ENCODE data around the gene EIF1AD. TPM values are rescaled to one million over a fixed set of nuclear protein-coding genes. Genes with fewer than 3 reads are reported as not detected.
A peak's percentile ranks its signal among the peaks of the same experiment; 100 is the strongest.

The EIF1AD gene
- total RNA-seq, 1 donor from 2014 or later = 21.7 TPM

DNA sequence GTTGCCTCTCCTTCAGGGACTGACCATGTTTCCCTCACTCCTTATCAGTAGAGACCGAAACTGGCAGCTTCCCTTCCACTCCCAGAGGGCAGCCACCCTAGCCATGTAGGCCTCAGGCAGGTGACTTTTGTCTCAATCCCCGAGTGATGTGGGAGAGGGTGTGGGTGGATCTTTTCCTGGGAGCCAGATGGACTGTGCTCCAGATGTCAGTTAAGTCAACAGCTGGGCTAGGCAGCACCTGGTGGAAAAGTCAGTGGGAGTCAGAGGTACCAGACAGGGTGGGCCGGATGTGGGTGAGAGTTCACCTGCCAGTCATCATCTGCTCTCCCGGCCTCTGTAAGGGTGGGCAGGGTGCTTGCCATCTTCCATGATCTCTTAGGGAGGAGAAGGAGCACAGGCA, 2.2 kb upstream of the EIF1AD start:
- no peak for DNase-seq (ENCODE audit: low read depth in 2 of 2)

DNA sequence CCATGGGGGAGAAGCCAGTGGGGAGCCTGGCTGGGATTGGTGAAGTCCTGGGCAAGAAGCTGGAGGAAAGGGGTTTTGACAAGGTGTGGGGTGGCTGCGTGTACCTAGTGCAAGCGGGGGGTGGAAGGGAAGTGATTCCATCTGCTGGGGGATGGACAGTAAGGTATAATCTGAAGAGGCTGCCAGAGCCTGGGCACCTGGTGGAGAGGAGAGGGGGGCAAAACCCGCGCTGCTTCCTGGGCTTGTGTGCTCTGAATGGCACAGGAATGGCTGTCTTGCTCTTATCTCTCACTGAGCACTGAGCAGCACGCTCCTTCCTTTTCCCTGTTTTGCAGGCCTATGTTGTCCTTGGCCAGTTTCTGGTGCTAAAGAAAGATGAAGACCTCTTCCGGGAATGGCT, 1.3 kb upstream of the EIF1AD start:
- no peak for DNase-seq (ENCODE audit: low read depth in 2 of 2)

DNA sequence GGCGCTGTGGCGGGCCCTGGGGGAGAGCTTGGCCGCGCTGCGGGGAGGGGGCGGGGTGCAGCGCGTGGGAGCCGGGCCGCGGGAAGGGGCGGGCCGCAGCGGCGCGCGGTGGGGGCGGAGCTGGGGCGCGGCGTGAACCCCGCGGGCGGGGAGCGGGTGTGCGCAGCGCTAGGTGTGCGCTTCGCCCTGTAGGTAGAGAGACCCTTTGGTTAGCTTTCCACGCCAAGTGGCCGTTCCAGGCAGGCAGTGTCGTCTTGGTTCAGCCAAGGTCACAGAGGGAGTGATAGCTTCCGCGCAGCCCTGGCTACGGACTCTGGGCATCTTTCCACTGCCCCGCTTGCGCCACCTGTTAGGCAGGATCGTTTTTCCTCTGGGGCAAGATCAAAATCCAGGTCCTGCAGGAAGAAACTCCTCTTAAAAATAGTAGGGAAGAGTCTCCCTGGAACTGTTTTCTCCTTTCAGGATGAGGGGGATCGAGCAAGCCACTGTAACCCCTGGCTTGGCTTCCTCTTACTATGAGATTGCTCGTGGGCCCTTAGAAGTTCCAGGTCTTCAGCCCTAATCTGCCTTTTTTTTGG, 780 bp upstream of the EIF1AD start:
- peak in 1 of 2 donors; percentile 21 for DNase-seq (ENCODE audit: low read depth in 2 of 2)

DNA sequence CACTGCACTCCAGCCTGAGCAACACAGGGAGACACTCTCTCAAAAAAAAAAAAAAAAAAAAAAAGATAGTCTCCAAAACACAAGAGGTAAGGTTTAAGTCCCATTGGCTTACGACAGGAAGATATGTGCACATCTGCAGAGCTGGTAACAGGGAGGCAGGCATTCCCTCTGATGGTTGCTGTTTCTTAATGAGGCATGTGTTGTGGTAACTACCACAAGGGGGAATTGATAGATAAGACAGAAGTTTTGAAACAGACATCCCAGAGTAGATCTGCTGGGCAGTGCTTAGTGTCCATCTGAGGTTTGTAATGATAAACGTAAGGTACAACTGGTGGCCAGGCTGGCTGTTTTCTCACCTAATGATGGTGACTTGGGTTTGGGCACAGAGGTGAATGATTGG, 4.7 kb downstream of the EIF1AD start:
- no peak for DNase-seq (ENCODE audit: low read depth in 2 of 2)

DNA sequence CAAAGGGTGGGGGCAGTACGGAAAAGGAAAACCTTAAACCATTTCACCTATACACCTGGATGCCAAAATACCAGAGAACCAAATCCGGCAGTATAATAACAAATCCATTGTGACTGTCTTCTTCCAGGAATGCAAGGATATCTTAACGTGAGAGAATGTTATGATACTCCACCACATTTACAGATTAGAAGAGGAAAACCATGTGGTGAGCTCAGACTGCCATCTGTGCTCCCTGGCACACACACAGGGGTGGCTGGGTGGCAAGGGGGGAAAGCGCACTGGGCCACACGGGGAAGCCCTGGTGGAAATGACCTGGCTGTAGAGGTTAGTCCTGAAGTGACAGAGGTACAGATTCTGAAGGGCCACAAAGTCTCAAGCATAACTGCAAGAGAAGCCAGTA, 9.9 kb downstream of the EIF1AD start:
- DNase-seq (ENCODE audit: low read depth in 2 of 2) = no peak

DNA sequence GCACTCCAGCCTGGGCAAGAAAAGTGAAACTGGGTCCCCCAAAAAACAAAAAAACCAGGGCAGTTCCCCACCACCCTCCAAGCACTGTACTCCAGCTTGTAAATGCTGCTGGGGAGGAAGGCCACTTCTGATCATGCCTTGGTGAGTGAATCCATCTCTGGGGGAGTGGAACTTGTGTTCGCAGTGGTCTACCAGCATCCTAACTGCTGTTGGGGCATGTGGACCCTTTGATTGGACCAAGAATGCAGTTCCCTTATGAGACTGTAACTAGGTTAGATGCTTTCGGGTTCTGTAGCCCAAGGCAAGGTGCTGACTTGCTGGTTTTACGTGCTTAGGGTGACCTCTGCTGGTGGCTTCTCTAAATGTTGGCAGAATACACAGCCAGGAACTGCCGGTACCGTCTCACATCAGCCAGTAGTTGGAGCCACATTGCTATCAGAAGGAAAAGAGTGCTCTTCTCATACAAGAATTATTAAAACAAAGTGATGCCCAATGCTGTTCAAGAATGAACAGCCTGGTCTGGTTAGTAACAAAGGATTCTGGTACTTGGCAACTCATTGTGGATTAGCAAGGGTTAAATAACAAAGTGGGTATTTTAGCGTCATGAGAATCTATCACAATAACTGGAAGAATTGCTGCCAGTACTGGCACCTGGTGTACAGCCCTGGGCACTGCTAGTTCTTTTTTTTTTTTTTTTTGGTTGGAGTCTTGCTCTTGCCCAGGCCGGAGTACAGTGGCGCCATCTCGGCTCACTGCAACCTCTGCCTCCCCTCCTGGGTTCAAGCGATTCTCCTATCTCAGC, 13.0 kb downstream of the EIF1AD start:
- peak; percentile 95 to 96 for DNase-seq (ENCODE audit: low read depth in 2 of 2)

DNA sequence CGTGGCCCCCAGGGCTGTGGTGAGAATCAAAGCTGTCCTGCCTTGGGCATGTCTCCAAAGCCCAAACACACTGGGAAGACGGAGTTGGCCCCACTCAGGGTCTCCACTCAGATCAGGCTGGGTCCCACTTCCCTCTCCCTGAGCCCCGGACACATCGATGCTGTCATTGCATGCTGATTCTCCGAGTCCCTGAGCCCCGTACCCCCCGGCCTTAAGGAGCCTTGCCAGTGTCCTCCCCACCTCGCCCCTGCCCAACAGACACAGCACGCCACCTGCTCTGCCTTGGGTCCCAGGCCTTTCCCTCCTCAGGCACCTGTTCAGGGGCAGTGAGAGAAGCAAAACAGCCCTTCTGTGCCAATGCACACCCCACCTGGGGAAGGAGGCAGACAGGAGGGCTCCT, 14.6 kb downstream of the EIF1AD start:
- DNase-seq (ENCODE audit: low read depth in 2 of 2) = no peak

DNA sequence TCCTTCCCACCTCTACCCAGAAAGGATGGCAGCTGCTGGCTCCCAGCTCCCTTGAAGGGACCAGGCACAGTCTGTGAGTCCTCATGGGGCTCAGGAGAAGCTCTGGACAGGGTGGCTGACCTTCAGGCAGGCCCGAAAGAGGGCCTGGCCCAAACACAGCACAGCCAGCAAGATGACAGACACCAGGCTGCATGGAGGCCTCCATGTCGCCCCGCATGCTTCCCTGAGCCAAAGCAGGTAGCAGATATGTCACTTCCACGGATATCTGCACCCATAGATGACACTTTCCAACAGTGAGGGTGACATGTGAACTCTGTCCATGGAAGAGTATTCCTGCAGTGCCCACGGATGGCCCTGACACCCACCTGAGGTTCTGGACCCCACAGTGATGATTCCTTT, 18.4 kb downstream of the EIF1AD start:
- no peak for DNase-seq (ENCODE audit: low read depth in 2 of 2)

DNA sequence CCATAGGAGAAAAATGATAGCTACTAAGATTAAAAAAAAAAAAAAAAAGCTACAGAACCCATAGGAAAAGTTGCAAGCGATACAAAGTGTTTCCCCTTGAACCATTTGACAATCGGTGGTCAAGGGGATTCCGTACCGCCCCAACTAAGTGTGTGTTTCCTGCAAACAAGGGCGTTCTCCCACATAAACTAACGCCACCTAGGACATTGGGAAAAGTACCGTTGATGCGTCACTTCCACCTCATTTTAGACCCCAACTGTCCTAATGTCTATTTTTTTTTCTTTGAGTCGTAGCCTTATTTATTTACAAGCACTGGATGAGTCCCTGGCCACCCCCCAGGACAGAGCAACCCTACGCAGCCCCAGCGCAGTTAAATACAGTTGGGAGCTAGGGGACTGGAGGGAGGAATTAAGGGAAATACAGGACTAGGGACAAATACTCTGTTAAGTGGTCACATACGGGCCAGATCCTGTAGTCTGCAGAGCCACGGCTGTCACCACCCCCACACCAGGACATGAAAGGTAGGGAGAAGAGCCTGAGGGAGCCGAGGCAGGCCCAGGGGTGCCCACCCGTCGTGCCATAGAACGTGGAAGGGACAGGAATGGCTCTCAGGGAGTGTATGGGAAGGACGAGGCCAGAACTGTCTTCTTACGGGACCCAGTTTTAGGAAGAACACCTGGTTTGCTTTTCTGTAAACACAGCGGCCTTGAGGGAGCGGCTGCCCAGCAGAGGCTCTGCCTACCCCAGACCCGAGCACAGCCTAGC, 19.0 kb downstream of the EIF1AD start:
- DNase-seq (ENCODE audit: low read depth in 2 of 2) = no peak

DNA sequence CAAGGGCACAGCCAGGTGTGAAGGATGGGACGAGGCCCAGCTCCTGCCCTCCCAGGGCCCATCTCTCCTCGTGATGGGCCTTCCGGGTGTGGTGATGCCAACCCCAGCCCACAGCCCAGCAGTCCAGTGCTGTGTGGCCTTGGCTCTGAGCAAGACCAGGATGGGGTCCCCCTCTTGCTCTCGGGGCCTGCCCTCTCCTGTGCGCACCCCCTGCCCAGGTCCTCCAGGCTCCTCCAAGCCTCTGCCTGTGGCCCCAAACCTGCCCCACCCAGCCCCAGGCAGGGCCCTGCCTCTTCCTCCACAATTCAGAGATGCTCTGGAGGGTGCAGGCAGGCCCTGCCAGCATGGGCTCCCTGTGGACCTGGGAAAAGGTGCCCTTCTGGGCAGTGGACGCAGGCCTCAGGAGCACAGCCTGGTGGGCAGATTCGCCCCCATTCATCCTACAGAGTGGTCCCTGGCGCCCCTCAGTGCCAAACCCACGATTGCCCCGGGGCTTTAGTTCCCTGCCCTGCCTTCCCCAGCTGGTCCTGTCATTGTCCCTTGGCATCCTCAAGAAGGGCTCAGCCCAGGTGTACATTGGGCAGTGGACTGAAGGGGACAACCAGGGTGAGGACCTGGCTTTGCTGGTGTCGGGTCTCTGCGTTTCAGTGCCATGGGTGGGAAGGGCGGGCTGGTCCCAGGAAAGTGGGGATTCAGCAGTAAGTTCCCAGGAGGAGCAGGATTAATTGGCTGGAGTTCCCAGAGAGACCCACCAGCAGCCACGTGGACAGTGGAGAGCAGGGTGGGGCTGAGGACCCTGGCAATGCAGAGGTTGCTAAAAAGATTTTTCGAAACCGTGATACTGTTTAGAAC, 19.8 kb downstream of the EIF1AD start:
- no peak for DNase-seq (ENCODE audit: low read depth in 2 of 2)

DNA sequence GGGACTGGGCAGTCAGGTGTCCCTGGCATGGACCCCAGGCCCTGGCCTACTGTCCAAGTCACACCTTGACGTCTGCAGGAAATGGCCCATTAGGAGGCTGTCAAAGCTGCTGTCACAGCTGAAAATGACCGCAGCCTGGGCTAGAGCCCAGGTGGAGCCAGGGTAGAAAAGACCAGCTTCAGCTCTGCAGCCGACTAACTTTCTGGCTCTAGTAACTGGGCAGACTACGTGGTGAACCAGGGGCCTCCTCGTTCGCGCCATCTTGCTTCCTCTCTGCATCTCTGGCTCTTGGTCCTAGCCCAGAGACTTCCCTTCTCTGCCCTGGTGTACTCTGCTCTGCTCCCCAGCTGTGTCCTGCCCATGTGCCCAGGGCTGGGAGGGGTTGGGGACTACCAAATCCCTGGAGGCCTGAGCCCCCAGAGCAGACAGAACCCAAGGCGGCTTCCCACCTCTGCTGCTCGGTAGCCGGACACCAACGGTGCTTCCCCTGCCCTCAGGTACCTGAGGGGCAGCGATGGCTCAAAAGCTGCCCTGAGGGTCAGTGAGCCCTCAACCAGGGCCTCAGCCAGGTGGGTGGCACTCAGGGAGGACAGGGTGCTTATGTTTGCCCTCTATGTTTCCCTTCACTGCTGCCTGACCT, 20.7 kb downstream of the EIF1AD start:
- DNase-seq (ENCODE audit: low read depth in 2 of 2) = no peak

DNA sequence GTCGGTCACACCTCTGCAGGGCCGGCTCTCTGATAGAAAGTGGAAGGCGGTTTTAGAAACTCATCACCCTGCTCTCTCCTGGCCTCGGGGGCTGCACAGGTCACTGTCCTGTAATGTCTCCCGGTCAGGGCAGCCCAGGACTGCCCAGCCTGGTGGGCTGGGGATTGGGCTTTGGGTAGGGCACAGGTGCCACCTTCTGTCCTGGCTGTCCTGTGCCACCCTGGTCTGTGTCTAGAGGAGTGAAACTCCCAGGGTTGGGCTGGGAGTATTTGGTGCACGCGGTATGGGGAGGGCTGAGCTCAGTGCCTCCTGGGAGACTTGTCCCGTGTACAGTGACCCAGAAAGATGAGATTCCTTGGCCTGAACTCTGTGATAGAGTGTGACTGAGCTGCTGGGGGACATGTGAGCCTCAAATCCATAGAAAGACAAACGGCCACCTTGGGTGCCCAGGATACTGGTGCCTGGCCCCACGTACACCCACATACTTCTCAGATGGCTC, 22.6 kb downstream of the EIF1AD start:
- no peak for DNase-seq (ENCODE audit: low read depth in 2 of 2)

DNA sequence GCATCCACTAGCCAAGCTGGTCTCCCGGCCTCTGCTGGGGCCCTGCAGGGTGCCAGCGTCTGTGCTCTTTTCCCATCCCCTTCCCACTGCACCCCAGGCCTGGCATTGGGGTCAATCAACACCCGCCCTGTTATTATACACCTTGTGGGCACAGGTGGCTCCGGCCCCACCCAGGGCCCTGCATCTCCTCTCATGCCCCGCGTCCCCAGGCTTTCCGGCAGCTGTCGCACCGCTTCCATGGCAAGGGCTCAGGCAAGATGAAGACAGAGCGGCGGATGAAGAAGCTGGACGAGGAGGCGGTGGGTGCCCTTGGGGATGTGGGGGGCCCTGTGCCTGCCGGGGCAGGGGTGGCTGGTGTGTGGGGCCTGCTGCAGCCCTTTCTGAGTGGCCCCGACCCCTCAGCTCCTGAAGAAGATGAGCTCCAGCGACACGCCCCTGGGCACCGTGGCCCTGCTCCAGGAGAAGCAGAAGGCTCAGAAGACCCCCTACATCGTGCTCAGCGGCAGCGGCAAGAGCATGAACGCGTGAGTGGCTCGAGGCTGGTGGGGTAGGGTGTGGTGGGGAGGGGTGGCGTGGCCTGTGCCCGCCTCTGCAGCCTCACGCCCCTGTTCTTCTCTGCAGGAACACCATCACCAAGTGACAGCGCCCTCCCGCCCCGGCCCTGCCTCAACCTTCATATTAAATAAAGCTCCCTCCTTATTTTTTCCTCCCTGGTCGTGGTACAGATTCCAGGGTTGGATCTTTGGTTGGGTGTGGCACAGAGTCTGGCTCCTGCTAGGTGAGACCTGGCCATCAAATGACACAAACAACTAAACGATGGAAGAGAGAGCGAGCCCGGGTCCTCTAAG, 23.3 kb downstream of the EIF1AD start:
- no peak for DNase-seq (ENCODE audit: low read depth in 2 of 2)

DNA sequence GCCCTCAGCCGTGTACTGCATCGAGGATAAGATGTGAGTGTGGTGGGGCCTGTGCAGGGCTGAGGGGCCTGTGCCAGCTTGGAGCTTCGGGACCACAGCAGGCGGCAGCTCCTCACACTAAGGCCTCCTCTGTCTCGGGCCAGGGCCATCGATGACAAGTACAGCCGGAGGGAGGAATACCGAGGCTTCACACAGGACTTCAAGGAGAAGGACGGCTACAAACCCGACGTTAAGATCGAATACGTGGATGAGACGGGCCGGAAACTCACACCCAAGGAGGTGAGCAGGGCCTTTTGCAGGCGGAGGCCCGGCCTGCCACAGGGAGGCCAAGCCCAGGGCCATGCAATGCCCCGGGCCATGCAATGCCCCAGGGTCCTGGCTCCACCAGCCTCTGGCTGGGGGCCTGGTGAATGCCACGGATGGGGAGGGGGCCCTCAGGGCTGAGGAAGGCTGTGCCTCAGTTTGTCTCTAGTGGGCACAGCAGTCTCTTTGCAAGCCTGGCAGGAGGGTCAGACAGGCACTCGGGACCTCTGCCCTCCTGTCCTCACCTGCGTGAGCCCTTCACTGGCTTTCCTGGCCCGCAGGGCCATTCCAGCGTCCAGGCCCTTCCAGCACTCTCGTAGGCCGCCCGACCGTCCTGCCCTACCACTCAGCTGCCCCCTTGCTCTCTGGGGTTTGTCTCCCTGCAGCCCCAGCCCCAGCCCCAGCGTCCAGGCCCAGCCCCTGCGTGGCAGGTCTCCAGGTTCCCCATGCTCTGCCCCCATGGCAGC, 24.2 kb downstream of the EIF1AD start:
- DNase-seq (ENCODE audit: low read depth in 2 of 2) = no peak

DNA sequence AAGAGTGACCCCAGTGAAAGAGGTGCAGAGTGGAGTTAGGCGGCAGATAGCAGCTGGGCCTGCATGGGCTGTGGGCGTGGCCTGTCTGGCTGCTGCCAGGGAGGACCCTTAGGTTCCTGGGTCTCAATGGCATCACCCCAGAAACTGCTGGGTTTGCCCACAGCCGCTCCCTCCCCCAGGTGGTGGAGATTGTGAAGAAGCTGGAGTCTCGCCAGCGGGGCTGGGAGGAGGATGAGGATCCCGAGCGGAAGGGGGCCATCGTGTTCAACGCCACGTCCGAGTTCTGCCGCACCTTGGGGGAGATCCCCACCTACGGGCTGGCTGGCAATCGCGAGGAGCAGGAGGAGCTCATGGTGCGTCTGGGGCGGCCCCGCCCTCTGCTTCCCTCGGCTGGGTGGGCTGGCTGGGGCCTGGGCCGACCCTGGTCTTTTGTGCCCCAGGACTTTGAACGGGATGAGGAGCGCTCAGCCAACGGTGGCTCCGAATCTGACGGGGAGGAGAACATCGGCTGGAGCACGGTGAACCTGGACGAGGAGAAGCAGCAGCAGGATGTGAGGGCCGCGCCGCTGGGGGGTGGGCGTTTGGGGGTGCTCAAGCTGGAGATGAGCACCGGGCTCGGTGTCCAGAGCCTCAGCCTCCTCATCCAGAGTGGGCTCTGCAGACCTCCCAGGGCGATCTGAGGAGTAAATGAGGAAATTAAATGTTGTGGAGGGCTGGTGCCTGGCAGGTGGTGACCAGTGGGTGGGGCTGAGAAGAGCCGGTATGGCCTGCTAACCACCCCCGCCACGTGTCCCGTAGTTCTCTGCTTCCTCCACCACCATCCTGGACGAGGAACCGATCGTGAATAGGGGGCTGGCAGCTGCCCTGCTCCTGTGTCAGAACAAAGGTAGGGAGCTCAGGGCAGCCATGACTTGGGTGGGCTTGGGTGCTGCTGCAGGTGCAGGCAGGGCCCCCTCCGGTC, 25.5 kb downstream of the EIF1AD start:
- no peak for DNase-seq (ENCODE audit: low read depth in 2 of 2)

DNA sequence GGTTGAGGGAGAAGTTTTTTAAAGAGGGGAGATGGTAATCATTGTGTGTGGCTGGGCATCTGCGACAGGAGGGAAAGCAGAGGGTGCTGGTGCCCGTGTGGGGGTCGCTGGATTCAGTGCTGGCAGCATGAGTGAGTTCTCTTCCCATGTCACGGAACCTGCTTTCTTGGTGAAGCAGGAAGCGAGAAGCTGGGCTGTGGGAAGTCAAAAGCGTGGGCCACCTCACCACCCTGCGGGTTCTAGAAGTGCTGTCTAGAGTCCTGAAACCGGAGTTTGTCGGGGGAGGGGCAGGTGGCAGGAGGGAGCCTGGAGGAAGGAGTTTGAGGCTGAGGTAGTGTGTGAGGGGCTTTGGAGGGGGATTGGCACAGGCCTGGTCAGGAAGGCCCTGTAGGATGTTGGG, 26.2 kb downstream of the EIF1AD start:
- DNase-seq (ENCODE audit: low read depth in 2 of 2) = no peak

DNA sequence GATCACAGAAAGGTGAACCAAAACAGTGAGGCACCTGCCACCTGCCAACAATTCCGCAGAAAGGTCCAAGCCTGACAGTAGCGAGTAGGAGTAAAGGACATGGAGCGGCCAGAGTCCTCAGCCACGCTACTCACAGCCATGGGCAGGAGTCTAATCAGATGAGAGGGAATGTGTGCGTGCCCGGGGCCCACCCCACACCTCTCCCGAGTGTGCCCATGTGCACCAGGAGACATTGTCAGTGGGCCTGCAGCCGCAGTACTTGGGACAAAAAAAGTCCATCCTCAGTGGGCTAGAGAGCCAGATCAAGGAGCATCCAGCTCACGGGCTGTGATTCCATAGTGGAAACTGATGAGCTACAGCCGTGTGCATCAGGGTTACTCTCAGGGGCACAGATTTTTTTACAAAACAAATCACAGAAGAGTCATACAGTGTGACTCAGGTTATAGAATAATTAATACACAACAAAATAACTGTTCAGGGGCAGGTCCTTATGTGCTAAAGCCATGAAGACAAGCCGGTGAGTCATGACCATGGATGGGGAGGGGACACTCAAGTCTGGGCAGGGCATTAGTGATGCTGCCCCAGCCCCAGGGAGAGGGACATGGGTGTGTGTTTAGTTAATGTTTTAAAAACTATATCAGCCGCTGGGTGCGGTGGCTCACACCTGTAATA, 28.4 kb downstream of the EIF1AD start:
- DNase-seq (ENCODE audit: low read depth in 2 of 2) = no peak

DNA sequence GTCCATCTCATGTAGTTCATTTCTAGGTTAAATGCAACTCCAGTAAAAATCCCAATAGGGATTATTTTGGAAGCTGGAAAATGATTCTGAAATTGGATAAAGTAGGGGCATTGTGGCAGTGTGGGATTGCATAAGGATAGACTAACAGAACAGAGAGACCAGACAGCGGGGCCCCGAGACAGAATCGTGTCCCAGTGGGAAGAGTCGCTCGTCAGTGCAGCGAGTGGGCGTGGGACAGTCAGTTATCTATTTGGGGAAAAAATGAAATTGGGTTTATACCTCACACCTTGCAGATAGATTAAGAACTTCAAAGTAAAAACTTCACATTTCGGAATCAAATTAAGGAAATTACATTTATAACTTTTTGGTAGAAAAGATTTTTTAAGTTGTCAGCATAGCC, 29.8 kb downstream of the EIF1AD start:
- no peak for DNase-seq (ENCODE audit: low read depth in 2 of 2)
